Measurements from ENCODE around the gene HNRNPUL2.
A peak's percentile ranks its signal among the peaks of the same experiment; 100 is the strongest.

Gene HNRNPUL2

GRCh38 chr11:62688491-62688890, 38.8 kb downstream of the HNRNPUL2 start:
- Histone ChIP-seq H3K4me1 (ENCODE audit: control insufficient read depth in 5 of 5, insufficient read depth in 5 of 5, low read length in 5 of 5) (peaks cover 8 to 29% (median 26%) of the 10 kb centered on the region in 5 donors), H3K9me3 (ENCODE audit: control insufficient read depth in 5 of 5, low read length in 5 of 5) (no peaks in the 10 kb centered on the region), H3K27me3 (ENCODE audit: control insufficient read depth in 5 of 5, insufficient read depth in 4 of 5, low read length in 5 of 5) (no peaks in the 10 kb centered on the region), H3K9ac (ENCODE audit: low read length in 5 of 5) (peak overlapping the region in 3 of 5 donors; percentile 25 to 62 (median 45)), H3K4me3 (ENCODE audit: low read depth in 1 of 5, low read length in 5 of 5) (peak overlapping the region; percentile 43 to 80 (median 59)), H3K36me3 (ENCODE audit: control insufficient read depth in 5 of 5, insufficient read depth in 5 of 5, low read length in 5 of 5) (peaks cover 0 to 37% (median 26%) of the 10 kb centered on the region in 5 donors), H3K27ac (ENCODE audit: low read depth, low read length) (peak overlapping the region; percentile 69)

- Histone ChIP-seq H3K27ac (ENCODE audit: low read depth, low read length) (peak overlapping the region; percentile 69), H3K9me3 (ENCODE audit: control insufficient read depth in 5 of 5, low read length in 5 of 5) (no peaks in the 10 kb centered on the region), H3K4me3 (ENCODE audit: low read depth in 1 of 5, low read length in 5 of 5) (peak overlapping the region; percentile 43 to 80 (median 59)), H3K9ac (ENCODE audit: low read length in 5 of 5) (peak overlapping the region in 2 of 5 donors; percentile 25 to 62), H3K36me3 (ENCODE audit: control insufficient read depth in 5 of 5, insufficient read depth in 5 of 5, low read length in 5 of 5) (peaks cover 0 to 29% (median 21%) of the 10 kb centered on the region in 5 donors), H3K4me1 (ENCODE audit: control insufficient read depth in 5 of 5, insufficient read depth in 5 of 5, low read length in 5 of 5) (peaks cover 8 to 29% (median 26%) of the 10 kb centered on the region in 5 donors), H3K27me3 (ENCODE audit: control insufficient read depth in 5 of 5, insufficient read depth in 4 of 5, low read length in 5 of 5) (no peaks in the 10 kb centered on the region)
These were observed 39.5 kb downstream of the HNRNPUL2 start for GRCh38 chr11:62687508-62688396.

- no peak overlapping the region for H3K27ac ChIP-seq (ENCODE audit: low read depth, low read length)
- no peak overlapping the region for H3K9ac ChIP-seq (ENCODE audit: low read length in 5 of 5)
- no peaks in the 10 kb centered on the region for H3K27me3 ChIP-seq (ENCODE audit: control insufficient read depth in 5 of 5, insufficient read depth in 4 of 5, low read length in 5 of 5)
- peaks cover 10 to 31% (median 20%) of the 10 kb centered on the region in 5 donors for H3K4me1 ChIP-seq (ENCODE audit: control insufficient read depth in 5 of 5, insufficient read depth in 5 of 5, low read length in 5 of 5)
- no peaks in the 10 kb centered on the region for H3K9me3 ChIP-seq (ENCODE audit: control insufficient read depth in 5 of 5, low read length in 5 of 5)
- no peak overlapping the region for H3K4me3 ChIP-seq (ENCODE audit: low read depth in 1 of 5, low read length in 5 of 5)
- H3K36me3 ChIP-seq (ENCODE audit: control insufficient read depth in 5 of 5, insufficient read depth in 5 of 5, low read length in 5 of 5), result peaks cover 0 to 5% (median 4%) of the 10 kb centered on the region in 5 donors
These were observed 44.7 kb downstream of the HNRNPUL2 start for GRCh38 chr11:62682518-62682917.

GRCh38 chr11:62680825-62681240, 46.4 kb downstream of the HNRNPUL2 start:
- Histone ChIP-seq H3K4me3 (ENCODE audit: low read depth in 1 of 5, low read length in 5 of 5) (no peak overlapping the region), H3K36me3 (ENCODE audit: control insufficient read depth in 5 of 5, insufficient read depth in 5 of 5, low read length in 5 of 5) (peaks cover 9 to 20% (median 19%) of the 10 kb centered on the region in 5 donors), H3K27me3 (ENCODE audit: control insufficient read depth in 5 of 5, insufficient read depth in 4 of 5, low read length in 5 of 5) (no peaks in the 10 kb centered on the region), H3K4me1 (ENCODE audit: control insufficient read depth in 5 of 5, insufficient read depth in 5 of 5, low read length in 5 of 5) (peaks cover 10 to 35% (median 23%) of the 10 kb centered on the region in 5 donors), H3K27ac (ENCODE audit: low read depth, low read length) (peak overlapping the region; percentile 79), H3K9ac (ENCODE audit: low read length in 5 of 5) (peak overlapping the region in 1 of 5 donors; percentile 16), H3K9me3 (ENCODE audit: control insufficient read depth in 5 of 5, low read length in 5 of 5) (no peaks in the 10 kb centered on the region)

GRCh38 chr11:62678770-62679696, 48.2 kb downstream of the HNRNPUL2 start, which contains the start of gene UBXN1:
TSS of gene UBXN1 (minus strand) at chr11:62679073. CDS start at chr11:62678923, 150 bp downstream.
- Histone ChIP-seq H3K9ac (ENCODE audit: low read length in 5 of 5) (peak within 1 kb of the TSS; percentile 91 to 98 (median 97)), H3K4me1 (ENCODE audit: control insufficient read depth in 5 of 5, insufficient read depth in 5 of 5, low read length in 5 of 5) (peaks cover 10 to 35% (median 23%) of the 10 kb centered on the region in 5 donors), H3K27ac (ENCODE audit: low read depth, low read length) (peak within 1 kb of the TSS; percentile 98), H3K9me3 (ENCODE audit: control insufficient read depth in 5 of 5, low read length in 5 of 5) (no peaks in the 10 kb centered on the region), H3K27me3 (ENCODE audit: control insufficient read depth in 5 of 5, insufficient read depth in 4 of 5, low read length in 5 of 5) (no peaks in the 10 kb centered on the region), H3K36me3 (ENCODE audit: control insufficient read depth in 5 of 5, insufficient read depth in 5 of 5, low read length in 5 of 5) (peaks cover 12 to 27% (median 19%) of the 10 kb centered on the region in 5 donors), H3K4me3 (ENCODE audit: low read depth in 1 of 5, low read length in 5 of 5) (peak within 1 kb of the TSS; percentile 79 to 93 (median 86))

- Histone ChIP-seq H3K27me3 (ENCODE audit: control insufficient read depth in 5 of 5, insufficient read depth in 4 of 5, low read length in 5 of 5) (no peaks in the 10 kb centered on the region), H3K4me3 (ENCODE audit: low read depth in 1 of 5, low read length in 5 of 5) (peak overlapping the region; percentile 79 to 93 (median 86)), H3K9ac (ENCODE audit: low read length in 5 of 5) (peak overlapping the region; percentile 91 to 98 (median 97)), H3K27ac (ENCODE audit: low read depth, low read length) (peak overlapping the region; percentile 98), H3K9me3 (ENCODE audit: control insufficient read depth in 5 of 5, low read length in 5 of 5) (no peaks in the 10 kb centered on the region), H3K36me3 (ENCODE audit: control insufficient read depth in 5 of 5, insufficient read depth in 5 of 5, low read length in 5 of 5) (peaks cover 12 to 33% (median 22%) of the 10 kb centered on the region in 5 donors), H3K4me1 (ENCODE audit: control insufficient read depth in 5 of 5, insufficient read depth in 5 of 5, low read length in 5 of 5) (peaks cover 10 to 37% (median 23%) of the 10 kb centered on the region in 5 donors)
These were observed 48.9 kb downstream of the HNRNPUL2 start for GRCh38 chr11:62678433-62678769.

- H3K9me3 ChIP-seq (ENCODE audit: control insufficient read depth in 5 of 5, low read length in 5 of 5), result no peaks in the 10 kb centered on the region
- H3K9ac ChIP-seq (ENCODE audit: low read length in 5 of 5), result peak overlapping the region; percentile 91 to 98 (median 97)
- peak overlapping the region in 4 of 5 donors; percentile 79 to 93 (median 88) for H3K4me3 ChIP-seq (ENCODE audit: low read depth in 1 of 5, low read length in 5 of 5)
- peaks cover 12 to 38% (median 25%) of the 10 kb centered on the region in 5 donors for H3K36me3 ChIP-seq (ENCODE audit: control insufficient read depth in 5 of 5, insufficient read depth in 5 of 5, low read length in 5 of 5)
- H3K27ac ChIP-seq (ENCODE audit: low read depth, low read length), result peak overlapping the region; percentile 98
- H3K27me3 ChIP-seq (ENCODE audit: control insufficient read depth in 5 of 5, insufficient read depth in 4 of 5, low read length in 5 of 5), result no peaks in the 10 kb centered on the region
- H3K4me1 ChIP-seq (ENCODE audit: control insufficient read depth in 5 of 5, insufficient read depth in 5 of 5, low read length in 5 of 5), result peaks cover 10 to 44% (median 30%) of the 10 kb centered on the region in 5 donors
These were observed 49.5 kb downstream of the HNRNPUL2 start for GRCh38 chr11:62677714-62678113.

- peaks cover 12 to 38% (median 25%) of the 10 kb centered on the region in 5 donors for H3K36me3 ChIP-seq (ENCODE audit: control insufficient read depth in 5 of 5, insufficient read depth in 5 of 5, low read length in 5 of 5)
- H3K9me3 ChIP-seq (ENCODE audit: control insufficient read depth in 5 of 5, low read length in 5 of 5), result no peaks in the 10 kb centered on the region
- peaks cover 10 to 49% (median 35%) of the 10 kb centered on the region in 5 donors for H3K4me1 ChIP-seq (ENCODE audit: control insufficient read depth in 5 of 5, insufficient read depth in 5 of 5, low read length in 5 of 5)
- H3K9ac ChIP-seq (ENCODE audit: low read length in 5 of 5), result peak overlapping the region in 3 of 5 donors; percentile 97 to 98 (median 98)
- no peaks in the 10 kb centered on the region for H3K27me3 ChIP-seq (ENCODE audit: control insufficient read depth in 5 of 5, insufficient read depth in 4 of 5, low read length in 5 of 5)
- H3K27ac ChIP-seq (ENCODE audit: low read depth, low read length), result peak overlapping the region; percentile 98
- no peak overlapping the region for H3K4me3 ChIP-seq (ENCODE audit: low read depth in 1 of 5, low read length in 5 of 5)
These were observed 50.1 kb downstream of the HNRNPUL2 start for GRCh38 chr11:62677156-62677555.

GRCh38 chr11:62676698-62677097, 50.6 kb downstream of the HNRNPUL2 start:
- Histone ChIP-seq H3K9me3 (ENCODE audit: control insufficient read depth in 5 of 5, low read length in 5 of 5) (no peaks in the 10 kb centered on the region), H3K9ac (ENCODE audit: low read length in 5 of 5) (peak overlapping the region in 2 of 5 donors; percentile 45 to 98), H3K4me1 (ENCODE audit: control insufficient read depth in 5 of 5, insufficient read depth in 5 of 5, low read length in 5 of 5) (peaks cover 10 to 53% (median 40%) of the 10 kb centered on the region in 5 donors), H3K27ac (ENCODE audit: low read depth, low read length) (peak overlapping the region; percentile 98), H3K27me3 (ENCODE audit: control insufficient read depth in 5 of 5, insufficient read depth in 4 of 5, low read length in 5 of 5) (no peaks in the 10 kb centered on the region), H3K36me3 (ENCODE audit: control insufficient read depth in 5 of 5, insufficient read depth in 5 of 5, low read length in 5 of 5) (peaks cover 12 to 38% (median 25%) of the 10 kb centered on the region in 5 donors), H3K4me3 (ENCODE audit: low read depth in 1 of 5, low read length in 5 of 5) (no peak overlapping the region)

Data from subcutaneous abdominal adipose tissue (tissue), 5 donors.